Daoy (cell line): ENCODE results near the gene OLIG2. TPM values are rescaled to one million over a fixed set of nuclear protein-coding genes. Genes with fewer than 3 reads are reported as not detected.

Experiments used
- DNase-seq: peaks from one replicate; pipeline ENCODE4 v3.0.0-alpha.2; 2015; ENCODE audit warnings: low read depth
- total RNA-seq: library from RNA; depleted of rRNA; stranded (reverse); fragments of >200 nt; shearing (Covaris generic); gene quantifications from 2 replicates; pipeline ENCODE4 v1.2.3, GENCODE V29; 2014; rRNA removed

The OLIG2 gene
- total RNA-seq: 1.3 and 3.1 TPM in 2 replicates

- DNase-seq: peak; percentile 95
Measured at GRCh38 chr21:33025489-33026442, at the start of gene OLIG2. Gene OLIG2, plus strand, starts transcription at chr21:33025935. Its CDS starts 928 bp downstream, at chr21:33026863.

GRCh38 chr21:32976791-32977190 is 48.9 kb upstream of the OLIG2 start:
- no peak for DNase-seq

DNA sequence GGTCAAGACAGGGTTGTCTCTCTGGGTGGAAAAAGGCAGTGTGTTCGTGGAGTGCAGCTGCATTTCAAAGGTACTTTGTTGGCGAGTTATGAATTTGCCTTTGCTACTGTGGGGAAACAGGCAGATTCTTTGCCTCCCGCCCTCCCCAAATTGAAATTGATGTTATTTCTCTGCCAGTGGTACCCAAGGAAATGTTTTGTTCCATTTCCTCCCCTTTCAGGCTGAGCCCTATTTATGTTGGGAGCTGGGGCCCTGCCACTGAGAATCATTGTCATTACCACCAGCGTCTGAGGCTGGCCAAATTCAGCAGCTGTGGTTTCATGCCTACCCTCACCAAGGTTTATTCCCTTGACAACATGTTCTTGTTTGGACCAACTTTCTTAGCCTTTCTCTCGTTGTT is 48.5 kb upstream of the OLIG2 start:
- DNase-seq: no peak

DNA sequence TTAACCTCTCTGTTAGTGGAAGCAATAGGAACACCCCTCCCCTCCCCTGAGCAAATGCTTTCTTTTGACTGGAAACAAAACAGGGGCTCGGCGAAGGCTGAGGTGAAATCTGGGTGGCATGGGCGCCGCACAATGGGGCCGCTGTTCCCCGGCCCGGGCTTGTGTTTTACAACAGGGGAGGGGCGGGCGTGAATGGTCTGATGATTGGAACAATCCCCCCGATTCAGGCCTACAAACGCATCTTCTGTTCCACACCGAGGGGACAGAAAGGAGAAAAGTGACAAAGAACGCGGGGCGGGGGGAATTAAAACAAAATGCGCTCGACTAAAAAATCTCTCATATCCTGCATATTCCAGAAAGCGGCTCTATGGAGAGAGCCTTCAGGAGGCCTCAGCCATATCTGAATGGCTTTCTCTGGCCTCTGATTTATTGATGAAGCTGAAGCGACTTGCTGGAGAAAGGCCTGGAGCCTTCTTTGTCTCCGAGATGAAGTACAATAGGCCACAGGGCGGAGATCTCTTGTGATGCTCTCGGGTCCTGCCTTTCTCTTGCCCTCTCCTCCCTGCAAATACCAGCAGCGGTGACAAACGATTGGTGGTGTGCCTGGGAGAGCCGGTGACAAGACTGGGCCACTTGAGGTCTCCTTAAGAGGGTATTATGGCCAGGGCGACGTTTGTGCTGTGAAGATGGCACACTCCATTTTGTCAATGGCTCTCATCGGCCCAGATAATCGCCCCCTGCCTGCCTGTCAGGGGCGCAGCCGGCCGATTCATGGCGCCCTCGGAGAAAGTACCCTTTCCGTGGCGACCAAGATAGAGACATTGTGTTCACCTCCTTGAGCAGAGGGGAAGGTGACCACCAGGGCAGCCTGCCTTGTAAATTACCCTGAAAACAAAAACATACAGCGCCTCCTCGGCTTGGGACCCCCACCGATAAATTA is 47.1 kb upstream of the OLIG2 start:
- DNase-seq: no peak

DNA sequence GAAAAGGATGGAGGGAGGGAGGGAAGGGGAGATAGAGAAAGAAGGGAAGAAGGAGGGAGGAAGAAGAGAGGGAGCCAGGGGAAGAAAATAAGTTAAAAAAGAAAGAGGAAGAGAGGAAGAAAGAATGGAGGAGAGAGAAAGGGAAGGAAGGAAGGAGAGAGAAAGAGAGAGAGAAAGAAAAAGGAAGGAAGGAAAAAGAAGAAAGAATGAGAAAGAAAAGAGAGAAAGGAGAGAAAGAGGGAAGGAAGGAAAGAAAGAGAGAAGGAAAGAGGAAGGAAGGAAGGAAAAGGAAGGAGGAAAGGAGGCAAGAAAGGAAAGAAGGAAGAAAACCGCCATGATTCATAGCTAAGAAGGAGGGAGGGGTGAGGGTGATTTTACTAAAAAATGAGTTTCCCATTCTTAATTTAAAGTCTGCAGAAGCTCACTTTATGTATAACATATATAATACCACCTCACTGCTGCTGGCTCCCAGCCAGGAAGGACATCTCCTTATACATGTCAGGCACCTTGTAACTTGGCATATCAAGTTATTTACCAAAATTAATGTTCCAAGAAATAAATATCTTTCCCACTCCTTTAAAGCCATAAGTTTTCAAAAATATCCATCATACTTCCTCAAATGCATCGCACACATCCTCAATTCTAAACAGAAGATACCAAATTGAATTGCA is 46.0 kb upstream of the OLIG2 start:
- DNase-seq: no peak

- DNase-seq: no peak
Measured at GRCh38 chr21:32981096-32981495, 44.6 kb upstream of the OLIG2 start.

DNA sequence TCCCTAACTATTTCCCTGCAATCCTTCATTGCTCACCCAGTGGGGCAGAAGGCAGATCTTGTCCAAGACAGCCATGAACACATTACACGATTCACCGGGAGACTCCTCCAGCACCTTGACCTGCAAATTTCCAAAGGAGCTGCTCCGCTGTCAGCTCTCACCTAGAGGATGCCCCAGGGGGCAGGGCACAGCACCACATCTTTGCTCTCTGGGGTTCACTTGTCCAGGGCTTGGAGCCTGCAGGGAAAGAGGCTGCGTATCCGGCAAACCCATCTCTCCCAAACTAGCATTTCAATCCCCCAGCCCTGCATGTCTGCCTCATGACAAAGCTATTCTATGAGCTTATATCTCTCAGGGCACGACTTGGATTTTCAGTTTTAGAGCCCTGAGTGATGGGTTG is 35.1 kb upstream of the OLIG2 start:
- no peak for DNase-seq

DNA sequence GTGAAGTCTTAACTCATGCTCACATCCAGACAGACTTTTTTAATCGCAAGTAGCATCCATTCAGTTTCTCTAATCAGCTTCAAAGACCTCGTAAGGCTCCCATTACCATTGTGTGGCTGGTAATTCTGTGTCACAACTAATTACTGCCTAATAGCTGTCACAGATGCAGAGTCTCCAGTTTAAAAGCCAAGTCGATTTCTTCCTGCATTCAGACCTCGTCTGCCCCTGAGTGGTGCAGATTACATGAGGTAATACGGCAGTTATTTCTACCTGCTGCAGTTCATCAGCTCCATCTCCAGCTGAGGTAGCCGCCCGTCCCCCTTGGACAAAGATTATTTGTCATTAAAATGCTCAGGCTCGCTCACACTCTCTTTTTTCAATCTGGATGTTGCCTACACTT is 34.4 kb upstream of the OLIG2 start:
- no peak for DNase-seq

DNA sequence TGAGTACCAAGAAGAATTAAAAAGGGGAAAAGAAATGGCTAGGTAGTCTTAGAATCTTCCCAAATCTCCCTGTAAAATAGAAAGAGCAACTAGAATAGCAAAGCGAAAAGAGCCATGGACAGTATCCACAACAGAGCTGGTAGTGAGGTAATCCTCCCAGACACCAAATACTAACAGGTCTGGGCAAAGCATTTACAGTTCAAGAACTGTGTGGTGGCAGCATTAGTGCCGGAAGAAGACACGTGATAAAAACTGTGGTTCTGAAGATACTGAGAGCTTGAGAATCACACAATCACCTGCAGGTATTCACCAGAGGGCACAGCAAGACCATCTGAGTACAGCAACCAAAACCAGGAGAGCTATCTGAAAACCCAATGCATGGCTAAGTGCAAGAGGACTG is 31.8 kb upstream of the OLIG2 start:
- DNase-seq: no peak

- peak; percentile 15 for DNase-seq
Measured at GRCh38 chr21:32994305-32994704, 31.4 kb upstream of the OLIG2 start.

DNA sequence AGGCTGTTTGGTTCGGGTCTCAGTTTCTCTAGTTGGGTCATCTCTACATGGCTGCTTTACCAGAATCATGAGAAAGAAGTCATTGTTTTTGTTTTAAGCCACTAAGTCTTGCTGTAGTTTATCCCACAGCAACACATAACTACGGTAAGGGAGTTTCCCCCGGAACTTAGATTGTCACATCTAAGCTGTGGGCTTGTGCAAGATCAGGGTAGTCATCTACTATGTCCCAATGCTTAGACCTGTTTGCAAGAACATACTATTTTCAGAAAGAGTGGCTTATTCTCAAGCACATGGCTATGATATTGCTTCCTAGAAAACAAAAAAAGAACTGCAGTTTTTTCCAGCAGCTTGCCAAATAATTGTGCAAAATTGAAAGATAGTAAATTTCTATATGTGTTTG is 18.0 kb upstream of the OLIG2 start:
- no peak for DNase-seq

GRCh38 chr21:33008333-33009051 is 17.2 kb upstream of the OLIG2 start:
- no peak for DNase-seq

GRCh38 chr21:33010931-33011330 is 14.8 kb upstream of the OLIG2 start:
- no peak for DNase-seq

- peak; percentile 92 for DNase-seq
Measured at GRCh38 chr21:33011462-33011861, 14.3 kb upstream of the OLIG2 start.

- no peak for DNase-seq
Measured at GRCh38 chr21:33013626-33014025, 12.1 kb upstream of the OLIG2 start.

- DNase-seq: no peak
Measured at GRCh38 chr21:33014331-33014730, 11.4 kb upstream of the OLIG2 start.

- no peak for DNase-seq
Measured at GRCh38 chr21:33015096-33015495, 10.6 kb upstream of the OLIG2 start.

DNA sequence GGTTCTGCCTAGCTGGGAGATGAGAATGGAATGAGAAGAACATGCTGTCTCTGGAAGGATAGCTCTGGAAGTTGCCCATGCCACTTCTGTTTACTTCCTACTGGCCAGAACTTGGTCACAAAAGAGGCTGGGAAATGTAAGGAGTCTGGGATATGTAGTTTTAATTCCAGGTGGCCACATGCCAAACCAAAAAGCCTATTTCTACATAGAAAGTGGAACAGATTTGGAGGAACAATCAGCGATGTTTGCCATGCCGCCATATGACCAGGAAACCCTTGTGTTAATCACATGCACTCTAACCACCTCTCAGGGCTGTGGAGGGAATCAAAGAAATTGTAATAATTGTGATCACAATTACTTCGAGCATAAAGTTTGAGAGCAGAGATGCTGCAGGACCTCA is 10.0 kb upstream of the OLIG2 start:
- no peak for DNase-seq

DNA sequence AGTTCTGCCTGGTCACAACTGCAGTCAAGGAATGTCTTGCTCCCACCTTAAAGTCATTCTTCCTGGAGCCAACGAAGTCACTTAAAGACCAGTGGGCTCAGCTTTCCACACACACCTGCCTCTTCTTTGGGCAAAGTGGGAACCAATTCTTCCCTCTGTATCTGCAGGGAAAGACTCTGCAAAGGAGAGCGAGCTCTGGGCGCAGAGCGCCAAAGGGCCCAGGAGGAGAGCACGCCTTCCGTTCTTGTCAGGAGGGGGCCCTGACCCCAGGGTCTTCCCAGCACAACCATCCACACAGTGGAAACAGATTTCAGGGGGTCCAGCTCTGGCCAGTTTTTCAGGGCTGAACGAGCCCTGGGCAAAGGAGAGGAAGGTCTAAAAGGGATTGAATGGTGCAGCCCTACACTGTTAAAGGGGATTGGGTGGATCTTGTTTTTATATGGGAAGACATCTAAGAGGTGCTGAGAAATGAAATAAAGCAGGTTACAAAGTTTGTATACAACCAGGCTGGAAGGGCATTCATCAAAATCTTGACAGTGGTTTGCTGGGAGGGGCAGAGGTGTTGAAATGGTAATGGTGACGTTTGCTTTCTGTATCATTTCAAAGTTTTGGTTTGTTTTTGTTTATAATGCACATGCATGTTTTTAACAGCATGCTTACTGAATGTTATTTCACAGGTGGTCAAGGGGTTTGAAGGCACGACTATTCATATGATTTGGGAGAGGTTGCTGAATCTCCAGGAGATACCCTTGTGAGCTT is 6.8 kb upstream of the OLIG2 start:
- no peak for DNase-seq

DNA sequence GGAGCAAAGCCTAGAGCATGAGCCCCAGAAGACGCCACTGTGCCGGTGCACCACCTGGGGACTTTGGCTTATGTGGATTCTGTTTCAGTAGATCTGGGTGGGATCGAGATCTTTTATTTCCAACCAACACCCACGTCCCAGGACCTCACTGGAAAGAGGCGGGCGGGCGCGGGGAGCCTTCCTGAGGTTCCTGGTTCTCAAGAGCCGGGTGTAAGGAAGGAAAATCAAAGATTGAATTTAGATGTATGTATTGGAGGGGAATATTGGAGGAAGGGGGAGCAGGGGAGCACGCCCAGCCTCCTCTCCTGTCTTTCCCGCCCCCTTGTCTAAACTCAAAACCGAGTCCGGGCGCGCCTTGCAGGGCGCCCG is 6.2 kb upstream of the OLIG2 start:
- no peak for DNase-seq
